ENCODE measurements around the gene HTR6. TPM values are rescaled to one million over a fixed set of nuclear protein-coding genes. Genes with fewer than 3 reads are reported as not detected.

HTR6 gene
- total RNA-seq, 1 experiment from 2014 or later = 0.37 TPM

- Histone ChIP-seq H3T11ph (ENCODE audit: low read length) (no peak overlapping the region), H3K9ac (ENCODE audit: extremely low read depth, insufficient read length, low read length) (no peak overlapping the region), H3K23me2 (ENCODE audit: insufficient read length, low read depth, low read length, poor library complexity, severe bottlenecking) (no peaks in the 10 kb centered on the region), H4K8ac (replicated peaks; ENCODE audit: insufficient read length, low read depth, low read length) (no peak overlapping the region), H3K4me1 (ENCODE audit: insufficient read depth, low read length) (no peaks in the 10 kb centered on the region), H3K23ac (ENCODE audit: insufficient read length, low read depth, low read length) (no peak overlapping the region), H3K79me2 (ENCODE audit: insufficient read depth, low read length) (no peaks in the 10 kb centered on the region), H4K91ac (ENCODE audit: insufficient read length, low read depth, low read length) (no peak overlapping the region), H2BK120ac (ENCODE audit: low read depth, low read length, poor library complexity, severe bottlenecking) (no peak overlapping the region), H4K20me1 (ENCODE audit: control insufficient read depth, insufficient read depth, insufficient read length) (no peaks in the 10 kb centered on the region), H3K18ac (ENCODE audit: insufficient read length, low read depth, low read length) (no peak overlapping the region), H2AFZ (ENCODE audit: low read length) (no peak overlapping the region), H3K27me3 (ENCODE audit: insufficient read depth, low read length) (no peaks in the 10 kb centered on the region), H3K4ac (ENCODE audit: low read depth, low read length) (no peak overlapping the region), H2BK15ac (ENCODE audit: low read depth, low read length) (no peak overlapping the region), H3K4me2 (ENCODE audit: insufficient read depth, insufficient read length, low read length) (no peak overlapping the region), H2BK5ac (ENCODE audit: insufficient read length, low read length) (no peak overlapping the region), H3K27ac (ENCODE audit: insufficient read length, low read depth, low read length) (no peak overlapping the region), H3K9me3 (ENCODE audit: control insufficient read depth, low read depth, low read length) (no peaks in the 10 kb centered on the region), H2AK5ac (ENCODE audit: insufficient read length, low read length) (no peak overlapping the region), H2BK12ac (ENCODE audit: insufficient read length, low read depth, low read length) (no peak overlapping the region), H2BK20ac (ENCODE audit: low read depth, low read length, poor library complexity, severe bottlenecking) (no peak overlapping the region), H3K14ac (ENCODE audit: insufficient read depth, low read length) (no peak overlapping the region), H3K56ac (ENCODE audit: insufficient read length, low read depth, low read length) (no peak overlapping the region), H3K79me1 (ENCODE audit: insufficient read depth, low read depth, low read length, poor library complexity, severe bottlenecking) (no peaks in the 10 kb centered on the region), H4K5ac (ENCODE audit: insufficient read length, low read depth, low read length) (no peak overlapping the region)
- no peaks in the 10 kb centered on the region for H3K27me3 Mint-ChIP-seq (ENCODE audit: low read depth)
- WGBS (ENCODE audit: extremely low coverage, insufficient read length, low lambda C conversion rate) = no CpG with 5 or more reads among the region's 12 CpGs
- H3K4me1 Mint-ChIP-seq = peaks cover 13 to 19% of the 10 kb centered on the region in 2 experiments
- TF ChIP-seq, protein P1, sequence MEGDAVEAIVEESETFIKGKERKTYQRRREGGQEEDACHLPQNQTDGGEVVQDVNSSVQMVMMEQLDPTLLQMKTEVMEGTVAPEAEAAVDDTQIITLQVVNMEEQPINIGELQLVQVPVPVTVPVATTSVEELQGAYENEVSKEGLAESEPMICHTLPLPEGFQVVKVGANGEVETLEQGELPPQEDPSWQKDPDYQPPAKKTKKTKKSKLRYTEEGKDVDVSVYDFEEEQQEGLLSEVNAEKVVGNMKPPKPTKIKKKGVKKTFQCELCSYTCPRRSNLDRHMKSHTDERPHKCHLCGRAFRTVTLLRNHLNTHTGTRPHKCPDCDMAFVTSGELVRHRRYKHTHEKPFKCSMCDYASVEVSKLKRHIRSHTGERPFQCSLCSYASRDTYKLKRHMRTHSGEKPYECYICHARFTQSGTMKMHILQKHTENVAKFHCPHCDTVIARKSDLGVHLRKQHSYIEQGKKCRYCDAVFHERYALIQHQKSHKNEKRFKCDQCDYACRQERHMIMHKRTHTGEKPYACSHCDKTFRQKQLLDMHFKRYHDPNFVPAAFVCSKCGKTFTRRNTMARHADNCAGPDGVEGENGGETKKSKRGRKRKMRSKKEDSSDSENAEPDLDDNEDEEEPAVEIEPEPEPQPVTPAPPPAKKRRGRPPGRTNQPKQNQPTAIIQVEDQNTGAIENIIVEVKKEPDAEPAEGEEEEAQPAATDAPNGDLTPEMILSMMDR (conservative IDR thresholded peaks at IDR 0.05) = peak; percentile 96
- H3K9me3 Mint-ChIP-seq = no peaks in the 10 kb centered on the region; a peak in 1 of 5 replicates
- no peaks in the 10 kb centered on the region for H3K36me3 Mint-ChIP-seq (ENCODE audit: insufficient read depth in 1 of 3, low read depth in 3 of 3)
- DNase-seq = peak; percentile 99
- H3K4me3 Mint-ChIP-seq = no peak overlapping the region; a peak in 2 of 5 replicates
- no peak overlapping the region for H3K27ac Mint-ChIP-seq
Observed at GRCh38 chr1:19715334-19716203, 50.9 kb downstream of the HTR6 start.
